Sigmoid colon (tissue), 7 donors: ENCODE data around the gene SLC9A9. TPM values are rescaled to one million over a fixed set of nuclear protein-coding genes. Genes with fewer than 3 reads are reported as not detected.

Source experiments
- polyA plus RNA-seq, 3 donors: library from polyadenylated mRNA; stranded (reverse); fragments of 200-250 nt; gene quantifications; one replicate each; pipeline ENCODE4 v1.2.3, GENCODE V29; 2013
- total RNA-seq, 4 donors: library from RNA; depleted of rRNA; stranded (reverse); fragments of >200 nt; gene quantifications; one replicate each; pipeline ENCODE4 v1.1.0, GENCODE V29; 2016
- donor health status: healthy with polysubstance abuse.
- donor health status: Bipolar disorder and iron deficiency.
- donor health status: healthy.

The SLC9A9 gene
- total and polyA plus RNA-seq, 7 donors: 2.4 to 29.9 (median 18.9) TPM

Other genes with a start within 250 kb of the SLC9A9 start
- 10 to 100 TPM; 22.0 to 56.0 (median 47.6) TPM for gene DIPK2A, start 123.4 kb upstream of the SLC9A9 start, total RNA-seq
- 1 to 10 TPM; 1.8 to 6.6 (median 3.5) TPM for gene DIPK2A, start 123.4 kb upstream of the SLC9A9 start, polyA plus RNA-seq